CD4-positive, alpha-beta memory T cell (primary cell): ENCODE data around the gene AHCYL1. TPM values are rescaled to one million over a fixed set of nuclear protein-coding genes. Genes with fewer than 3 reads are reported as not detected.

ENCODE experiments used
- CTCF ChIA-PET: fragments of 350-600 bp; sonication (Branson Sonifier 250); formaldehyde crosslinking; loops from one replicate; lab custom pipeline; 2021; ENCODE audit warnings: inconsistent platforms; ENCODE audit not compliant: partially characterized antibody; lab: Charles Lee
- POLR2A ChIA-PET: fragments of 350-600 bp; sonication (Branson Sonifier 250); formaldehyde crosslinking; loops from one replicate; lab custom pipeline; 2021; ENCODE audit not compliant: partially characterized antibody; lab: Charles Lee
- DNase-seq, 5 donors: peaks; one replicate each; pipeline versions ENCODE4 v3.0.0 to v3.0.0-alpha.2; 2020 to 2022; ENCODE audit warnings: mixed read lengths in 1 of 5
- H3K27ac ChIP-seq: one replicate; pipeline ENCODE4 v1.7.0; 2013; ENCODE audit warnings: low read depth, low read length
- H3K27me3 ChIP-seq: 2 replicates; pipeline ENCODE4 v1.7.0; 2013; ENCODE audit warnings: mild to moderate bottlenecking, low read length, moderate library complexity; ENCODE audit not compliant: insufficient read depth
- H3K36me3 ChIP-seq: 2 replicates; pipeline ENCODE4 v1.7.0; 2013; ENCODE audit warnings: mild to moderate bottlenecking, low read length, moderate library complexity; ENCODE audit not compliant: insufficient read depth
- H3K4me1 ChIP-seq: 2 replicates; pipeline ENCODE4 v1.7.0; 2013; ENCODE audit warnings: mild to moderate bottlenecking, low read length, moderate library complexity; ENCODE audit not compliant: insufficient read depth
- H3K4me3 ChIP-seq, 2 donors: one replicate each; pipeline ENCODE4 v1.7.0; 2013; ENCODE audit warnings: low read length in 2 of 2, mild to moderate bottlenecking in 1 of 2
- H3K9me3 ChIP-seq, 2 donors: one replicate each; pipeline ENCODE4 v1.7.0; 2013; ENCODE audit warnings: low read length in 2 of 2, control low read depth in 1 of 2; ENCODE audit not compliant: control insufficient read depth in 1 of 2
- H3K27ac Mint-ChIP-seq, 7 donors: one replicate each; pipeline ENCODE4 v1.8.0; 2020 to 2021; ENCODE audit warnings: mixed read lengths in 7 of 7, mild to moderate bottlenecking in 6 of 7, inconsistent platforms in 3 of 7, moderate library complexity in 3 of 7
- H3K27me3 Mint-ChIP-seq, 2 donors: one replicate each; pipeline ENCODE4 v1.8.0; 2020 to 2021; ENCODE audit warnings: mixed read lengths in 2 of 2
- H3K36me3 Mint-ChIP-seq, 2 donors: one replicate each; pipeline ENCODE4 v1.8.0; 2020 to 2021; ENCODE audit warnings: mixed read lengths in 2 of 2, inconsistent platforms in 1 of 2, mild to moderate bottlenecking in 1 of 2
- H3K4me1 Mint-ChIP-seq, 4 donors: one replicate each; pipeline ENCODE4 v1.8.0; 2020 to 2021; ENCODE audit warnings: mixed read lengths in 4 of 4, mild to moderate bottlenecking in 1 of 4
- H3K4me3 Mint-ChIP-seq, 8 donors: one replicate each; pipeline ENCODE4 v1.8.0; 2020 to 2021; ENCODE audit warnings: mixed read lengths in 8 of 8, mild to moderate bottlenecking in 7 of 8, moderate library complexity in 6 of 8, inconsistent platforms in 3 of 8
- H3K9me3 Mint-ChIP-seq, 8 donors: one replicate each; pipeline ENCODE4 v1.8.0; 2020 to 2021; ENCODE audit warnings: mixed read lengths in 8 of 8, mild to moderate bottlenecking in 5 of 8, inconsistent platforms in 3 of 8, moderate library complexity in 1 of 8
- intact Hi-C: fragments of 100-400 bp; cut with micrococcal nuclease; formaldehyde crosslinking; loops from one replicate; pipeline ENCODE4 v1.15.1; 2023
- polyA plus RNA-seq, 2 donors: library from polyadenylated mRNA; unstranded; fragments of 300-500 nt; fragmentation: Illumina TruSeq; gene quantifications; one replicate each; pipeline ENCODE4 v1.2.3, GENCODE V29; 2021
- total RNA-seq, 2 experiments: library from RNA; stranded (reverse); gene quantifications; one replicate each; pipeline ENCODE4 v1.2.3, GENCODE V29; 2021

AHCYL1 gene
- total and polyA plus RNA-seq, 4 experiments from 2014 or later = 41.7 to 54.9 (median 44.7) TPM

- ChIA-PET CTCF (interaction anchor here (2.0 to 2.2 kb wide), 2 partner anchors 24 to 170 kb away, joined by 6 to 8 read pairs; partner anchors contain the start of gene AHCYL1), POLR2A (no interaction called here)
- Mint-ChIP-seq H3K4me1 (peaks cover 0 to 3% (median 0%) of the 10 kb centered on the region in 4 donors), H3K4me3 (no peak overlapping the region), H3K36me3 (no peaks in the 10 kb centered on the region), H3K27me3 (peaks cover under 1 to 10% of the 10 kb centered on the region in 2 donors), H3K27ac (no peak overlapping the region), H3K9me3 (peaks cover 0 to 3% (median 0%) of the 10 kb centered on the region in 8 donors)
- Histone ChIP-seq H3K4me3 (no peak overlapping the region), H3K36me3 (no peaks in the 10 kb centered on the region), H3K9me3 (no peaks in the 10 kb centered on the region), H3K27me3 (no peaks in the 10 kb centered on the region), H3K27ac (no peak overlapping the region), H3K4me1 (no peaks in the 10 kb centered on the region)
- DNase-seq = no peak
- intact Hi-C loops = no loop called here
Measured at GRCh38 chr1:109959974-109960744, 24.4 kb upstream of the AHCYL1 start.

GRCh38 chr1:109960745-109961094 is 23.8 kb upstream of the AHCYL1 start:
- CTCF ChIA-PET = no interaction called here
- no peaks in the 10 kb centered on the region for H3K36me3 Mint-ChIP-seq

GRCh38 chr1:109963864-109964263 is 20.7 kb upstream of the AHCYL1 start:
- Histone ChIP-seq H3K27me3 (no peaks in the 10 kb centered on the region), H3K27ac (no peak overlapping the region), H3K36me3 (no peaks in the 10 kb centered on the region), H3K4me3 (no peak overlapping the region), H3K9me3 (no peaks in the 10 kb centered on the region), H3K4me1 (no peaks in the 10 kb centered on the region)
- H3K4me1 Mint-ChIP-seq = peaks cover 0 to 3% (median 0%) of the 10 kb centered on the region in 4 donors
- ChIA-PET CTCF (no interaction called here), POLR2A (no interaction called here)
- no peak overlapping the region for H3K4me3 Mint-ChIP-seq
- intact Hi-C loops = no loop called here
- no peak overlapping the region for H3K27ac Mint-ChIP-seq
- peaks cover 0 to 7% (median 0%) of the 10 kb centered on the region in 8 donors for H3K9me3 Mint-ChIP-seq
- peaks cover 3 to 11% of the 10 kb centered on the region in 2 donors for H3K27me3 Mint-ChIP-seq
- no peaks in the 10 kb centered on the region for H3K36me3 Mint-ChIP-seq
- no peak for DNase-seq

More at GRCh38 chr1:109960745-109961094, 23.8 kb upstream of the AHCYL1 start:
- Histone ChIP-seq H3K4me3 (no peak overlapping the region), H3K9me3 (no peaks in the 10 kb centered on the region), H3K27me3 (no peaks in the 10 kb centered on the region), H3K4me1 (no peaks in the 10 kb centered on the region), H3K27ac (no peak overlapping the region), H3K36me3 (no peaks in the 10 kb centered on the region)
- Mint-ChIP-seq H3K4me3 (no peak overlapping the region), H3K27me3 (peaks cover 3 to 10% of the 10 kb centered on the region in 2 donors), H3K27ac (no peak overlapping the region), H3K4me1 (peaks cover 0 to 3% (median 0%) of the 10 kb centered on the region in 4 donors), H3K9me3 (peaks cover 0 to 7% (median 0%) of the 10 kb centered on the region in 8 donors)
- no peak for DNase-seq
- intact Hi-C loops = no loop called here
- POLR2A ChIA-PET = no interaction called here

- Histone ChIP-seq H3K4me1 (no peaks in the 10 kb centered on the region), H3K27ac (no peak overlapping the region), H3K9me3 (no peaks in the 10 kb centered on the region), H3K36me3 (no peaks in the 10 kb centered on the region), H3K27me3 (no peaks in the 10 kb centered on the region), H3K4me3 (no peak overlapping the region)
- Mint-ChIP-seq H3K9me3 (peaks cover 0 to 7% (median 0%) of the 10 kb centered on the region in 8 donors), H3K27ac (no peak overlapping the region), H3K36me3 (no peaks in the 10 kb centered on the region), H3K4me3 (no peak overlapping the region), H3K27me3 (peaks cover 3 to 6% of the 10 kb centered on the region in 2 donors), H3K4me1 (no peaks in the 10 kb centered on the region)
- DNase-seq = no peak
- POLR2A ChIA-PET = no interaction called here
- CTCF ChIA-PET = interaction anchor here (0.7 to 1.0 kb wide), 2 partner anchors 15 to 192 kb away, joined by 3 read pairs; partner anchors contain the start of gene AHCYL1
- intact Hi-C loops = no loop called here
Measured at GRCh38 chr1:109969146-109969829, 15.3 kb upstream of the AHCYL1 start.

- intact Hi-C loops = no loop called here
- Mint-ChIP-seq H3K9me3 (peaks cover 0 to 6% (median 0%) of the 10 kb centered on the region in 8 donors), H3K4me1 (no peaks in the 10 kb centered on the region), H3K27me3 (peaks cover 3 to 6% of the 10 kb centered on the region in 2 donors), H3K36me3 (no peaks in the 10 kb centered on the region), H3K27ac (no peak overlapping the region), H3K4me3 (no peak overlapping the region)
- no peaks in the 10 kb centered on the region for H3K36me3 ChIP-seq
- H3K4me3 ChIP-seq = no peak overlapping the region
- H3K27me3 ChIP-seq = no peaks in the 10 kb centered on the region
- no peak overlapping the region for H3K27ac ChIP-seq
- no peaks in the 10 kb centered on the region for H3K4me1 ChIP-seq
- POLR2A ChIA-PET = no interaction called here
- CTCF ChIA-PET = interaction anchor here (1.0 kb wide), 1 partner anchor 15 kb away, joined by 3 read pairs; the partner anchor contains the start of gene AHCYL1
- DNase-seq = no peak
- H3K9me3 ChIP-seq = no peaks in the 10 kb centered on the region
Measured at GRCh38 chr1:109969907-109970306, 14.7 kb upstream of the AHCYL1 start.

- intact Hi-C loops = no loop called here
- CTCF ChIA-PET = interaction anchor here (0.7 to 5.5 kb wide), 5 partner anchors 13 to 197 kb away, joined by 3 to 34 read pairs (median 7); partner anchors contain the start of gene AHCYL1
Measured at GRCh38 chr1:109971559-109971958, 13.0 kb upstream of the AHCYL1 start.

GRCh38 chr1:109974191-109974590 is 10.4 kb upstream of the AHCYL1 start:
- Histone ChIP-seq H3K4me1 (no peaks in the 10 kb centered on the region), H3K27me3 (no peaks in the 10 kb centered on the region), H3K27ac (no peak overlapping the region), H3K36me3 (no peaks in the 10 kb centered on the region), H3K9me3 (no peaks in the 10 kb centered on the region), H3K4me3 (no peak overlapping the region)
- H3K9me3 Mint-ChIP-seq = no peaks in the 10 kb centered on the region
- DNase-seq = no peak
- no peaks in the 10 kb centered on the region for H3K4me1 Mint-ChIP-seq
- no peaks in the 10 kb centered on the region for H3K36me3 Mint-ChIP-seq
- no peak overlapping the region for H3K27ac Mint-ChIP-seq
- peaks cover 6 to 10% of the 10 kb centered on the region in 2 donors for H3K27me3 Mint-ChIP-seq
- CTCF ChIA-PET = interaction anchor here (5.5 to 15.4 kb wide), 2 partner anchors 10 to 193 kb away, joined by 34 to 864 read pairs; partner anchors contain the start of gene AHCYL1
- no peak overlapping the region for H3K4me3 Mint-ChIP-seq
- POLR2A ChIA-PET = no interaction called here
- intact Hi-C loops = no loop called here

More at GRCh38 chr1:109971559-109971958, 13.0 kb upstream of the AHCYL1 start:
- no peak overlapping the region for H3K4me3 Mint-ChIP-seq
- H3K36me3 Mint-ChIP-seq = no peaks in the 10 kb centered on the region
- no peak overlapping the region for H3K27ac Mint-ChIP-seq
- Histone ChIP-seq H3K4me1 (no peaks in the 10 kb centered on the region), H3K9me3 (no peaks in the 10 kb centered on the region), H3K27ac (no peak overlapping the region), H3K4me3 (no peak overlapping the region), H3K27me3 (no peaks in the 10 kb centered on the region), H3K36me3 (no peaks in the 10 kb centered on the region)
- H3K27me3 Mint-ChIP-seq = peaks cover 0 to 6% of the 10 kb centered on the region in 2 donors
- H3K4me1 Mint-ChIP-seq = no peaks in the 10 kb centered on the region
- H3K9me3 Mint-ChIP-seq = no peaks in the 10 kb centered on the region
- no peak for DNase-seq
- POLR2A ChIA-PET = no interaction called here
